ENCODE data around the gene PDCD2L.

GRCh38 chr19:34382471-34382870 is 21.7 kb upstream of the PDCD2L start:
- TF ChIP-seq ZBTB10 (tag by site-specific recombination; IDR thresholded peaks at IDR 0.05) (no peak), CTCF (tag by site-specific recombination; IDR thresholded peaks at IDR 0.05) (no peak), ZNF140 (tag by site-specific recombination; IDR thresholded peaks at IDR 0.05) (no peak), ZNF560 (tag by site-specific recombination; IDR thresholded peaks at IDR 0.05; ENCODE audit: borderline replicate concordance) (no peak), TSHZ1 (tag by site-specific recombination; IDR thresholded peaks at IDR 0.05; ENCODE audit: borderline replicate concordance) (no peak), SETDB1 (IDR thresholded peaks at IDR 0.05; ENCODE audit: insufficient read length, low read length) (no peak), ZNF704 (tag by site-specific recombination; IDR thresholded peaks at IDR 0.05) (no peak), ZNF335 (tag by site-specific recombination; conservative IDR thresholded peaks at IDR 0.05) (no peak)
